Renal cortex interstitium (tissue), 11 donors: Measurements from ENCODE around the gene STX4. TPM values are rescaled to one million over a fixed set of nuclear protein-coding genes. Genes with fewer than 3 reads are reported as not detected.

ENCODE experiments used
- DNase-seq, 11 donors: peaks; one replicate each; pipeline ENCODE4 v3.0.0-alpha.2; 2013; ENCODE audit warnings: low read depth in 9 of 11, low spot score in 4 of 11; ENCODE audit errors: extremely low read depth in 1 of 11
- polyA plus RNA-seq, 3 donors: library from polyadenylated mRNA; unstranded; fragments of 120-200 nt; gene quantifications; one replicate each; pipeline ENCODE4 v1.2.1, GENCODE V29; 2013; ENCODE audit not compliant: insufficient read length in 3 of 3

Gene STX4
- polyA plus RNA-seq, 3 donors, result 32.8 to 46.2 (median 39.5) TPM

- DNase-seq, result no peak
Measured at GRCh38 chr16:30996324-30996984, 36.9 kb upstream of the STX4 start.

- no peak for DNase-seq
Measured at GRCh38 chr16:30996985-30997724, 36.2 kb upstream of the STX4 start.

- DNase-seq, result no peak
Measured at GRCh38 chr16:30997725-30998711, 35.3 kb upstream of the STX4 start.

GRCh38 chr16:30998852-30999761 is 34.3 kb upstream of the STX4 start:
- DNase-seq, result no peak

GRCh38 chr16:31000671-31001382 is 32.5 kb upstream of the STX4 start:
- DNase-seq, result no peak

GRCh38 chr16:31001507-31002249 is 31.7 kb upstream of the STX4 start:
- DNase-seq, result no peak

DNA sequence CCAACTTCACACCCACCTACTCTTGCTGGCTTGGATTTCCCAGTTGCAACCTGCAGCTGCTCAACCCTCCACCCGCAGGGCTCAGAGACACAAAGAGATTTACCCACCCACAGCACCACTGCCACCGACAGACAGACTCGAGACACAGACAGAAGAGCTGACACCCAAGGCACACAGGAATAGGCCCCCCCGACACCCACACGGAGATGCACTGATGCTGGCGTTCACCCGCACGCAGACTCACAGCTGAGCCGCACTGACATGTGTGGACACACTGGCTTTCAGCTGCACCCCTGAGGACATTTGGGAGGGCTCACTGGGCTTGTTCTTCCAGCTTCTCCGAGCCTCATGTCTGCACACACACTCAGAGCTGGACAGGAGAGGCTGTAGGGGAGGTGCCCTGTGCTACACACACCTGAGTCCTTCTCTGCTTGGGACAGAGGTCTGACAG is 31.1 kb upstream of the STX4 start:
- DNase-seq, result no peak

- no peak for DNase-seq
Measured at GRCh38 chr16:31002862-31003341, 30.5 kb upstream of the STX4 start.

GRCh38 chr16:31003744-31004143 is 29.6 kb upstream of the STX4 start:
- DNase-seq, result no peak

- DNase-seq, result no peak
Measured at GRCh38 chr16:31004658-31005057, 28.7 kb upstream of the STX4 start.

DNA sequence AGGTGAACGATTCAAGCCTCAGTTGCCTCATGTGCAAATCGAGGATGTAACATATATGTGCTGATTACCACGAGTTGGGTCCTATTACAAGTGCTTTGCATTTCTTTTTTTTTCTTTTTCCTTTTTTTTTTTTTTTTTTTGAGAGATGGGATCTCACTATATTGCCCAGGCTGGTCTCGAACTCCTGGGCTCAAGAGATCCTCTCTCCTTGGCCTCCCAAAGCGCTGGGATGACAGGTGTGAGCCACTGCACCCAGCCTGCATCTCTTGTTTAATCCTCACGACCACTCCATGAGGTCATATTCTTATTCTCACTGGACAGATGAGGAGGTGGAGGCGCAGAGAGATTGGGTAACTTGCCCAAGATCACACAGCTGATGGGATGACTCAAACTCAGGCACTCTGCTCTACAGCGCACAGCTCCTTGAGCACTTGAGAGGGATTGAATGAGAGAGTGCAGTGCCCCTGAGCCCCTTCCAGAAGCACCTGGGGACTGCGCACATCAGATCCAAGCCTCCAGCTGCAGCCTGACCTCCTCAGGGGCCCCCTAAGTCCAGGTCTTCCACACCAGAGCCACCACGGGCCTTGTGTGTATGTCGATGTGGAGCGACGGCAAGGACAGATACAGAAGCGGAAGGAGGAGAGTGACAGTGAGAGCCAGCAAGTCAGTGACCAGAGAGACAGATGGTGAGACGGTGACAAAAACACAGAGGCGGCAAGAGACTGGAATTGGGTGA is 27.8 kb upstream of the STX4 start:
- DNase-seq, result no peak

DNA sequence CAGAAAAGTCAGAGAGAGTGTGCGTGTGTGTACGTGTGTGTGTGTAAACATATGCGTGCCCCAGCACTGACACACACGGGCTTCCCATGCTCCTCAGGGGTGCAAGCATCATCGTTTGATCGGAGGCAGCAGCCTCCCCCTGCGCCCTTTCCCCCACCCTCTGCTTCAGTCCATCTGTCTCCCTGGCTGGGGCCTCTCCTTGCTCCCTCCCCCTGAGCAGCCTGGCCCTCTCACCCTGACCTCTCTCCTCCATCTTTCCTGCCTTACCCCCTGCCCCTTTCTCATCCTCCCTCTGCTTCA is 27.3 kb upstream of the STX4 start:
- DNase-seq, result no peak

GRCh38 chr16:31006589-31006988 is 26.8 kb upstream of the STX4 start:
- no peak for DNase-seq

GRCh38 chr16:31007684-31008083 is 25.7 kb upstream of the STX4 start:
- no peak for DNase-seq

- no peak for DNase-seq
Measured at GRCh38 chr16:31008149-31008548, 25.2 kb upstream of the STX4 start.

GRCh38 chr16:31008551-31008950 is 24.8 kb upstream of the STX4 start:
- DNase-seq, result no peak

DNA sequence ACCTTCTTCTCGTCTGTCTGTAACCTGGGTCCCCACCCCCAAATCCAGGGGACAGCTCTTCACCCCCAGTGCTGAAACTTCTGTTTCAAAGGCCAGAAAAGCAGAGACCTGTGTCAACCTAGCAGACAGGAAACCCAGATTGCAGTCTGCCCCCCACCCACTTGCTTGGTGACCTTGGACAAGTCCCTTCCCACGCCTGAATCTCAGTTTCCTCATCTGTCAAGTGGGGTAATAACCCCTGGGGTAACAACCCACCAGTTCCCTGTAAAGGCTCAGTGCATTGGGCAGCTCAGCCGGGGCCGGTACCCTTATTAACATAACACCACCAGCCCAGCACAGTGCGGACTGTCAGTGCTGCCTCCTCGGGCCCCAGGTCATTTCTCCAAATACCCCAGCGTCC is 24.2 kb upstream of the STX4 start:
- DNase-seq, result no peak
